SKM-1 (cell line): ENCODE data around the gene ITM2C.

ENCODE experiments used
- DNase-seq: peaks from one replicate; lab custom pipeline; 2025; ENCODE audit not compliant: unreplicated experiment; lab: John Stamatoyannopoulos, UW

The ITM2C gene

DNA sequence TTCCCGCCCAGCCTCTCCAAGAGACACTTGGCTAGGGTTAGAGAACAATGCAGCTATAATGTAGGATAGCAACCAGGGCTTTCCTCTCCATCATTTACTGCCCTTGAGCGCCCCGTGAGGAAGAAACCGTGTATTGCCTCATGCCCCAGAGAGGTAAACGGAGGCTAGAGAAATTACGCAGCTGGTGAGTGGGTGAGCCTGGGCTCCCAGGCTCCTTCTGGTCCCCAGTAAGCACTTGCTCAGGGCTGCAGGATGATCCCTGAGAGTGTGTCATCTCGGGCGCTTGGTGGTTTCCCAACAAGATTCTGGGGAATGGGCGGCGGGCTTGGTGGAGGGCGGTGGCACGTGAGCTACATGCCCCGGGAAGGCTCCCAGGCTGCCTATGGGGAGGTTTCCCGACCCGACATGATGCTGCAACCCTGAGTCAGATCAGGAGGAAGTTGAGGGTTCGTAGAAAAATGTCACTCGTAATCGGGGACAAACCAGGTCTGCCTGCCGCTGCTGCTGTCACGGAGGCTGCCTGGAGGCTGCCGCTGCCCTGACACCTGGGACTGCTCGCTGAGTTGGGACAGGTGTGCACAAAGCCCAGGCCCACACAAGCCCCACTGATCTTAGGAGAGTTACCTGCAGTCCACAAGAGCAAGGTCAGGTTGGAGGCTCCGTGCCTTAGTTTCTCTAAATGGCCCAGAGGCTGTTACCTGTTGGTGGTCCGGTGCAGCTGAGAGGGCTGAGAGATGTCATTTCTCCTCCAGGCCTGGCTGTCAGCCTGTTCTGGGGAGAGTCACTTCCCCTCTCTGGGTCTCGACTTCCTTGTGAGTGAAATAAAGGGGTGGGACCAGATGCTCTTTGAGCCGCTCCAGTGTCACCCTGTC, 60.0 kb downstream of the ITM2C start, which contains the start of gene GPR55:
Gene GPR55 (minus strand): TSS at position 773 of the 872 bp plus-strand sequence. CDS start 14,280 bp downstream, outside the sequence.
- DNase-seq: peak; percentile 47

GRCh38 chr2:230925443-230925878, 60.7 kb downstream of the ITM2C start:
- no peak for DNase-seq

DNA sequence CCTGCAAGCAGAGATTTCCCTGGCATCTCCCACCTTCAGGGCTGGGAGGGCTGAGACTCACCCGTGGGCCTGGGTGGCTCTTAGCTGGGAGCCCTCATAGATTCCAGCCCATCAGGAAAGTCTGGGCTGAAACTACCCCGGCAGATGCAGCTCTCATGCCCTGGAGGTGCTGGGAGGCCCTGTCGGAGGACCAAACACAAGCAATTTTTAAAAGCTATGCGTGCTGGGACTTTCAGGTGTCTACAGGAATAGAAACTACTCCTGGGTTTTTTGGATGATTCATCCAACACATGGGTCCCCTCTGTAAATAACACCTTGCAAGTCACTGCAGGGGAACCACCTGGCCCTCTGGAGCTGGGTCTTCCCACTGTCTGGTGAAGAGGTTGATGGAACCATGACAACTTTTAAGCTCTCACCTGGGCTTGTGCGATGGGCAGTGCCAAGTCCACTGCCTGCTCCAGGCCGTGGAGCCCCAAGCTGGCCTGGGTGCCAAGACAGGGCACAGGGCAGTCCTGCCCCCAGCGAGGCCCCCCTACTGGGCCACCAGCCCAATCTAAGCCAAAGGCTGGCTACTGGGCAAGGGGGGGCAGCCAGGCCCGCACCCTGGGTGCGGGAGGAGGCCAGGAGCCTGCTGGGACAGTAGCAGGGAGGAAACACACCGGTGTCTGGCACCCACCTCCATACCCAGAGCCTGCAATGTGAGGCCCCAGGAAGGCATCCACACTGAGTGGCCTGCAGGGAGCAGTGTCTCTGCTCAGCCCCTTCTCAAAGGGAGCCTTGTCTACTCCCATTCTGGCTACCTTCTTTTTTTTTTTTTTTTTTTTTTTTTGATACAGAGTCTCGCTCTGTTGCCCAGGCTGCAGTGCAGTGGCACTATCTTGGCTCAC, 61.4 kb downstream of the ITM2C start:
- DNase-seq: no peak

DNA sequence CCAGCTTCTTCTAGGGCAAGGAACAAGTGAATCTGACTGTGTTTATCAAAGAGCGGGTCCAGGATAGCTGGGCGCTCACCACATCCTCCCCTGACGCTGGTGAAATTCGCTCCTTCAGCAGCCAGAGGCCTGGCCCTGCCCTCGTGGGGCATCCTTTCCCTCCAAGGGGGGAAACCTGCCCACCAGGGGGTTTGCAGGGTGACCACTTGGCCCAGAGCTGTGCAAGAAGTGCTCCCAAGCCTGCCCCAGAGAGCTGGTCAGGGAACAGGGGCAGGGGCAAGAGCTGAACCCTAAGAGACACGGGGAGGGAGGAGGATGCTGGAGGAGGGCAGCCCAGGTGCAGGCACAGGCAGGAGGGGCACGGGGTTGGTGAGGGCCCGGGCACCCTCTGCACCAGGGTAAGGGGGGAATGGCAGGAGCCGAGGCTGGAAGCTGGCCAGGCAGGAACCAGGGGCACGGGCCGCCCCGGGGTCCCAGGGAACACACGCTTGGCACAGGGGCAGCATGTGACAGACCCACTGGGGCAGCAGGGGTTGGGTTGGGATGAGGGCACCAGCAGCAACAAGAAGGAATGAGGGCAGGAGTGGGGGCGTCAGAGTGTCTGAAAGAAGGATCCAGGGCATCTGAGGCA, 63.1 kb downstream of the ITM2C start:
- no peak for DNase-seq
